HCT116 (cell line): ENCODE measurements around the gene TOX3. TPM values are rescaled to one million over a fixed set of nuclear protein-coding genes. Genes with fewer than 3 reads are reported as not detected.

ENCODE experiments used
- ATAC-seq: fragments of 200-7000 bp; cut with Tn5 transposase; 2 replicates; pipeline ENCODE4 v1.9.1; 2020; ENCODE audit warnings: mild to moderate bottlenecking, moderate library complexity
- BruUV-seq: library from RNA; stranded (reverse); fragments of 400-500 nt; replicated peaks from 2 replicates; lab custom pipeline; 2021; lab: Mats Ljungman, UMichigan
- CTCF ChIA-PET: fragments of 300-600 bp; sonication (Branson Sonifier 250); formaldehyde crosslinking; loops from one replicate; lab custom pipeline; 2021; ENCODE audit warnings: antibody characterized with exemption; lab: Charles Lee
- POLR2A ChIA-PET: fragments of 300-600, 350-600 bp; sonication (Branson Sonifier 250); formaldehyde crosslinking; loops from one replicate; lab custom pipeline; 2021; ENCODE audit warnings: antibody characterized with exemption; lab: Charles Lee
- RAD21 ChIA-PET, 2 experiments: fragments of 300-600 bp; sonication (Branson Sonifier 250); formaldehyde crosslinking; loops; one replicate each; lab custom pipeline; 2023; ENCODE audit warnings: low total read pairs in 2 of 2; ENCODE audit not compliant: uncharacterized antibody in 2 of 2, unreplicated experiment in 2 of 2, low non-redundant PET in 1 of 2; lab: Charles Lee
- DNase-seq: peaks from one replicate; pipeline ENCODE4 v3.0.0-alpha.2; 2010; ENCODE audit warnings: low read depth, low spot score
- H2AFZ ChIP-seq: fragments of 200-600 bp; shearing (Covaris generic), sonication (generic); 2 replicates; pipeline ENCODE4 v1.6.1; 2017; ENCODE audit warnings: low read depth, mixed run types, mixed read lengths, antibody characterized with exemption, low read length; ENCODE audit not compliant: poor library complexity, severe bottlenecking
- H3K27ac ChIP-seq: 2 replicates; pipeline ENCODE4 v1.5.1; 2012; ENCODE audit warnings: low read depth, low read length
- H3K27me3 ChIP-seq: fragments of 200-600 bp; sonication (generic); 2 replicates; pipeline ENCODE4 v1.6.1; 2016; ENCODE audit warnings: mixed run types, low read length, mixed read lengths; ENCODE audit not compliant: insufficient read depth
- H3K36me3 ChIP-seq, 2 experiments: fragments of 200-500 bp in 1 of 2; fragments of 200-600 bp in 1 of 2; sonication (Bioruptor generic) in 1 of 2; sonication (generic) in 1 of 2; 2 replicates each; pipeline versions ENCODE4 v1.5.1 to v1.6.1; 2014 to 2016; ENCODE audit warnings: low read length in 2 of 2, inconsistent platforms in 1 of 2, mixed read lengths in 1 of 2, mixed run types in 1 of 2; ENCODE audit not compliant: insufficient read depth in 2 of 2, control insufficient read depth in 1 of 2
- H3K4me1 ChIP-seq, 2 experiments: fragments of 200-600 bp in 1 of 2; sonication (generic) in 1 of 2; 2 replicates each; pipeline versions ENCODE4 v1.5.1 to v1.6.1; 2012 to 2017; ENCODE audit warnings: low read length in 2 of 2, inconsistent platforms in 1 of 2, mild to moderate bottlenecking in 1 of 2, mixed read lengths in 1 of 2, mixed run types in 1 of 2, moderate library complexity in 1 of 2; ENCODE audit not compliant: insufficient read depth in 2 of 2, control insufficient read depth in 1 of 2
- H3K4me2 ChIP-seq: fragments of 200-600 bp; sonication (generic); 2 replicates; pipeline ENCODE4 v1.6.1; 2017; ENCODE audit warnings: mixed run types, low read length, mixed read lengths
- H3K4me3 ChIP-seq, 2 experiments: fragments of 200-600 bp in 1 of 2; sonication (generic) in 1 of 2; replicated peaks in 1 of 2; 2 replicates each; pipeline ENCODE4 v1.5.1; 2011 to 2016; ENCODE audit warnings: low read length in 2 of 2, control low read depth in 1 of 2, low read depth in 1 of 2, mild to moderate bottlenecking in 1 of 2, mixed read lengths in 1 of 2, mixed run types in 1 of 2
- H3K79me2 ChIP-seq: fragments of 200-600 bp; sonication (generic); 2 replicates; pipeline ENCODE4 v1.6.1; 2017; ENCODE audit warnings: mild to moderate bottlenecking, mixed run types, low read length, moderate library complexity, mixed read lengths; ENCODE audit not compliant: insufficient read depth
- H3K9ac ChIP-seq: fragments of 200-600 bp; sonication (generic); 2 replicates; pipeline ENCODE4 v1.6.1; 2016; ENCODE audit warnings: low read length, mixed read lengths
- H3K9me2 ChIP-seq: fragments of 200-600 bp; sonication (generic), shearing (Covaris generic); 2 replicates; pipeline ENCODE4 v1.6.1; 2017; ENCODE audit warnings: mixed run types, mild to moderate bottlenecking, moderate library complexity; ENCODE audit not compliant: insufficient read depth
- H3K9me3 ChIP-seq, 2 experiments: fragments of 200-500 bp in 1 of 2; fragments of 200-600 bp in 1 of 2; sonication (Bioruptor generic) in 1 of 2; sonication (generic) in 1 of 2; 2 replicates each; pipeline ENCODE4 v1.6.1; 2014 to 2017; ENCODE audit warnings: low read length in 2 of 2, mixed read lengths in 2 of 2, inconsistent platforms in 1 of 2, low read depth in 1 of 2, mild to moderate bottlenecking in 1 of 2, mixed run types in 1 of 2, moderate library complexity in 1 of 2; ENCODE audit not compliant: control insufficient read depth in 1 of 2, insufficient read depth in 1 of 2
- H4K20me1 ChIP-seq: fragments of 200-600 bp; sonication (generic), shearing (Covaris generic); 2 replicates; pipeline ENCODE4 v1.6.1; 2017; ENCODE audit warnings: mixed run types, mild to moderate bottlenecking, moderate library complexity; ENCODE audit not compliant: insufficient read depth
- ATF3 ChIP-seq: IDR thresholded peaks from 2 replicates; pipeline ENCODE4 v1.6.1; 2012
- CBX3 ChIP-seq: IDR thresholded peaks from 2 replicates; pipeline ENCODE4 v1.6.1; 2012; ENCODE audit warnings: low read depth
- CEBPB ChIP-seq: IDR thresholded peaks from 2 replicates; pipeline ENCODE4 v1.6.1; 2012; ENCODE audit warnings: low read depth
- EGR1 ChIP-seq: IDR thresholded peaks from 2 replicates; pipeline ENCODE4 v1.6.1; 2012; ENCODE audit warnings: low read depth
- EZH2 ChIP-seq: fragments of 200-600 bp; sonication (generic); IDR thresholded peaks from 2 replicates; pipeline ENCODE4 v1.6.1; 2017; ENCODE audit warnings: antibody characterized with exemption, mixed run types
- EZH2phosphoT487 ChIP-seq: fragments of 200-600 bp; IDR thresholded peaks from 2 replicates; pipeline ENCODE4 v1.6.1; 2018; ENCODE audit warnings: antibody characterized with exemption, borderline replicate concordance
- JUND ChIP-seq: IDR thresholded peaks from 2 replicates; pipeline ENCODE4 v1.6.1; 2012
- POLR2A ChIP-seq: IDR thresholded peaks from 2 replicates; pipeline ENCODE4 v1.7.0; 2011; ENCODE audit warnings: borderline replicate concordance; ENCODE audit not compliant: insufficient read depth, insufficient read length; ENCODE audit errors: extremely low read depth
- POLR2AphosphoS5 ChIP-seq: IDR thresholded peaks from 2 replicates; pipeline ENCODE4 v1.6.1; 2011; ENCODE audit warnings: mild to moderate bottlenecking, low read depth, low read length, moderate library complexity
- REST ChIP-seq: IDR thresholded peaks from 2 replicates; pipeline ENCODE4 v1.6.1; 2012; ENCODE audit warnings: low read depth
- SP1 ChIP-seq: IDR thresholded peaks from 2 replicates; pipeline ENCODE4 v1.6.1; 2012; ENCODE audit warnings: low read depth
- TCF7L2 ChIP-seq: IDR thresholded peaks from 2 replicates; pipeline ENCODE4 v1.7.0; 2011; ENCODE audit warnings: borderline replicate concordance, inconsistent platforms; ENCODE audit not compliant: insufficient read depth, insufficient read length; ENCODE audit errors: extremely low read depth
- YY1 ChIP-seq: IDR thresholded peaks from 2 replicates; pipeline ENCODE4 v1.6.1; 2011; ENCODE audit warnings: low read length, low read depth, moderate library complexity, mild to moderate bottlenecking; ENCODE audit not compliant: insufficient replicate concordance; ENCODE audit errors: extremely low read depth
- ZFX ChIP-seq: fragments of 450-650 bp; IDR thresholded peaks from 2 replicates; pipeline ENCODE4 v1.6.1; 2017
- intact Hi-C: fragments of 100-400 bp; cut with micrococcal nuclease; formaldehyde crosslinking; loops from 2 replicates; pipeline ENCODE4 v1.10.0; 2022
- total RNA-seq: library from RNA; stranded (reverse); gene quantifications from one replicate; pipeline ENCODE4 v1.2.1, GENCODE V29; 2021; ENCODE audit not compliant: unreplicated experiment
- TF ChIP-seq, protein P1 (sequence below): IDR thresholded peaks from 2 replicates; pipeline ENCODE4 v1.6.1; 2011; ENCODE audit warnings: mild to moderate bottlenecking, low read length, moderate library complexity; ENCODE audit not compliant: insufficient replicate concordance; ENCODE audit errors: extremely low read depth
- TF ChIP-seq, protein P2 (sequence below): IDR thresholded peaks from 2 replicates; pipeline ENCODE4 v1.6.1; 2012

TOX3 gene
- total RNA-seq, 1 experiment from 2014 or later: not detected

- TF ChIP-seq REST (no peak), POLR2AphosphoS5 (no peak)
- TF ChIP-seq, protein P1, sequence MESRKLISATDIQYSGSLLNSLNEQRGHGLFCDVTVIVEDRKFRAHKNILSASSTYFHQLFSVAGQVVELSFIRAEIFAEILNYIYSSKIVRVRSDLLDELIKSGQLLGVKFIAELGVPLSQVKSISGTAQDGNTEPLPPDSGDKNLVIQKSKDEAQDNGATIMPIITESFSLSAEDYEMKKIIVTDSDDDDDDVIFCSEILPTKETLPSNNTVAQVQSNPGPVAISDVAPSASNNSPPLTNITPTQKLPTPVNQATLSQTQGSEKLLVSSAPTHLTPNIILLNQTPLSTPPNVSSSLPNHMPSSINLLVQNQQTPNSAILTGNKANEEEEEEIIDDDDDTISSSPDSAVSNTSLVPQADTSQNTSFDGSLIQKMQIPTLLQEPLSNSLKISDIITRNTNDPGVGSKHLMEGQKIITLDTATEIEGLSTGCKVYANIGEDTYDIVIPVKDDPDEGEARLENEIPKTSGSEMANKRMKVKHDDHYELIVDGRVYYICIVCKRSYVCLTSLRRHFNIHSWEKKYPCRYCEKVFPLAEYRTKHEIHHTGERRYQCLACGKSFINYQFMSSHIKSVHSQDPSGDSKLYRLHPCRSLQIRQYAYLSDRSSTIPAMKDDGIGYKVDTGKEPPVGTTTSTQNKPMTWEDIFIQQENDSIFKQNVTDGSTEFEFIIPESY: no peak
Measured at GRCh38 chr16:52398491-52398960, 148.4 kb downstream of the TOX3 start (continued).

- H3K9me3 ChIP-seq: peaks cover 5 to 22% of the 10 kb centered on the region in 2 experiments; a peak in 2 of 4 replicates
- no TSS peak for BruUV-seq
- DNase-seq (no peak), ATAC-seq (no peak)
- no peak overlapping the region for H3K27ac ChIP-seq
- H3K36me3 ChIP-seq: no peaks in the 10 kb centered on the region
- no peaks in the 10 kb centered on the region for H3K79me2 ChIP-seq
- H4K20me1 ChIP-seq: no peaks in the 10 kb centered on the region
- ChIA-PET RAD21 (no interaction called here), CTCF (no interaction called here), POLR2A (no interaction called here)
- no peaks in the 10 kb centered on the region for H3K9me2 ChIP-seq
- no peak overlapping the region for H3K4me2 ChIP-seq
- H3K9ac ChIP-seq: no peak overlapping the region
- no peaks in the 10 kb centered on the region for H3K4me1 ChIP-seq
- H3K4me3 ChIP-seq: no peak overlapping the region
- H3K27me3 ChIP-seq: no peaks in the 10 kb centered on the region
- intact Hi-C loops: no loop called here
- no peak overlapping the region for H2AFZ ChIP-seq
- no peak for TF ChIP-seq JUND
- no peak for TF ChIP-seq REST
- TF ChIP-seq, protein P2, sequence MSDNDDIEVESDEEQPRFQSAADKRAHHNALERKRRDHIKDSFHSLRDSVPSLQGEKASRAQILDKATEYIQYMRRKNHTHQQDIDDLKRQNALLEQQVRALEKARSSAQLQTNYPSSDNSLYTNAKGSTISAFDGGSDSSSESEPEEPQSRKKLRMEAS: no peak
- no peak for TF ChIP-seq SP1
- no peak for TF ChIP-seq POLR2A
- TF ChIP-seq EZH2: no peak
- no peak for TF ChIP-seq TCF7L2
- no peak for TF ChIP-seq ATF3
- TF ChIP-seq POLR2AphosphoS5: no peak
- no peak for TF ChIP-seq CBX3
- TF ChIP-seq ZFX: no peak
- TF ChIP-seq CEBPB: no peak
- no peak for TF ChIP-seq EZH2phosphoT487
- no peak for TF ChIP-seq EGR1
- TF ChIP-seq YY1: no peak
Measured at GRCh38 chr16:52398021-52398420, 148.9 kb downstream of the TOX3 start.
